DND-41 (cell line): ENCODE measurements around the gene SPEF2.

Experiments used
- ATAC-seq: fragments of 200-7000 bp; cut with Tn5 transposase; 3 replicates; pipeline ENCODE4 v1.9.1; 2021; ENCODE audit warnings: low read depth; ENCODE audit not compliant: insufficient read depth
- DNase-seq: peaks from one replicate; pipeline ENCODE4 v3.0.0-alpha.2; 2020
- H2AFZ ChIP-seq: 2 replicates; pipeline ENCODE4 v1.6.0; 2012; ENCODE audit warnings: low read depth, low read length
- H3K27ac ChIP-seq: 2 replicates; pipeline ENCODE4 v1.5.1; 2012; ENCODE audit warnings: low read length, inconsistent platforms
- H3K27me3 ChIP-seq: fragments of 200-600 bp; sonication (generic); 2 replicates; pipeline ENCODE4 v1.6.0; 2012; ENCODE audit warnings: low read length, mild to moderate bottlenecking, inconsistent platforms; ENCODE audit not compliant: insufficient read depth, poor library complexity
- H3K36me3 ChIP-seq: 2 replicates; pipeline ENCODE4 v1.5.1; 2012; ENCODE audit warnings: low read length, inconsistent platforms; ENCODE audit not compliant: insufficient read depth
- H3K4me1 ChIP-seq: 2 replicates; pipeline ENCODE4 v1.5.1; 2012; ENCODE audit warnings: mild to moderate bottlenecking, low read length; ENCODE audit not compliant: insufficient read depth
- H3K4me2 ChIP-seq: 2 replicates; pipeline ENCODE4 v1.6.0; 2012; ENCODE audit warnings: mild to moderate bottlenecking, moderate library complexity, low read length, inconsistent platforms; ENCODE audit not compliant: insufficient read depth
- H3K4me3 ChIP-seq, 2 experiments: fragments of 200-600 bp in 1 of 2; shearing (Covaris generic) in 1 of 2; 2 replicates each; pipeline ENCODE4 v1.5.1; 2012 to 2016; ENCODE audit warnings: inconsistent platforms in 2 of 2, low read length in 2 of 2, mild to moderate bottlenecking in 2 of 2, low read depth in 1 of 2, moderate library complexity in 1 of 2
- H3K79me2 ChIP-seq: 2 replicates; pipeline ENCODE4 v1.6.0; 2012; ENCODE audit warnings: low read length, inconsistent platforms; ENCODE audit not compliant: insufficient read depth
- H3K9ac ChIP-seq: 2 replicates; pipeline ENCODE4 v1.6.0; 2012; ENCODE audit warnings: low read depth, mild to moderate bottlenecking, inconsistent platforms, low read length, moderate library complexity
- H3K9me3 ChIP-seq: 2 replicates; pipeline ENCODE4 v1.5.1; 2012; ENCODE audit warnings: low read length, moderate library complexity, mild to moderate bottlenecking, inconsistent platforms; ENCODE audit not compliant: insufficient read depth, severe bottlenecking
- H4K20me1 ChIP-seq: 2 replicates; pipeline ENCODE4 v1.6.0; 2012; ENCODE audit warnings: low read length; ENCODE audit not compliant: insufficient read depth
- EZH2 ChIP-seq: IDR thresholded peaks from 3 replicates; pipeline ENCODE4 v1.6.1; 2012; ENCODE audit warnings: borderline replicate concordance, low read depth, mild to moderate bottlenecking, moderate library complexity, low read length, inconsistent platforms; ENCODE audit not compliant: severe bottlenecking
- TF ChIP-seq, protein P1 (sequence below): IDR thresholded peaks from 2 replicates; pipeline ENCODE4 v1.5.1; 2012; ENCODE audit warnings: borderline replicate concordance, low read length, moderate library complexity, mild to moderate bottlenecking; ENCODE audit not compliant: poor library complexity, severe bottlenecking; ENCODE audit errors: extremely low read depth

The SPEF2 gene

DNA sequence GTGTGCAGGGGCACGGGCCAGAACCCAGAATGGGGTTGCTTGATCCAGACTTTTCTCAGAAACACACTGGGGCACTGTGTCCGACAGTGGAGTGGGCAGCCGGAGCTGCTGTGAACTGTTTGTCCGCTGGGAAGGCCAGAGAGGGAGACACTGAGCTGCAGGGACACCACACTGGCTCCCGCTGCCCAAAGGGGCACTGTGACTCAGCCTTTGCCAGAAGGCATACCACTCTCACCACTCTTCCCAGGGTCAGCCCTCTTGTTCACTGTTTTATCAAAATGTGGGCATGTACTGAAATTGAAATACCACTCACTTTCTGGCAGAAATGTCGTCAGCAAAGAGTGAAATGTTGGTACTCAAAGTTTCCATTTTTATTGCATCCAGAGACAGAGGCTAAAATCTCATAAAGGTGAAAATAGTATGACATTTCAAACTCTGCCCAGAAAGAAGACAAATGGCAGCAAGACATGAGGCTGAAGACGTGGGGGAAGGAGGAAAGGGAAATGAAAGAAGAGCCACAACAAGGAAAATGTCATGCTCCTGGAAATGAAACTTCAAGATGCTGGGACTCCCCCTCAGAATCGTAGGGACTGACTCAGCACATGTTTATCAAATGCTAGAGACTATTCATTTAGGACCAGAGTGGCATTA lies 234.5 kb downstream of the SPEF2 start:
- H3K27me3 ChIP-seq: no peaks in the 10 kb centered on the region
- H3K4me2 ChIP-seq: no peak overlapping the region
- TF ChIP-seq, protein P1, sequence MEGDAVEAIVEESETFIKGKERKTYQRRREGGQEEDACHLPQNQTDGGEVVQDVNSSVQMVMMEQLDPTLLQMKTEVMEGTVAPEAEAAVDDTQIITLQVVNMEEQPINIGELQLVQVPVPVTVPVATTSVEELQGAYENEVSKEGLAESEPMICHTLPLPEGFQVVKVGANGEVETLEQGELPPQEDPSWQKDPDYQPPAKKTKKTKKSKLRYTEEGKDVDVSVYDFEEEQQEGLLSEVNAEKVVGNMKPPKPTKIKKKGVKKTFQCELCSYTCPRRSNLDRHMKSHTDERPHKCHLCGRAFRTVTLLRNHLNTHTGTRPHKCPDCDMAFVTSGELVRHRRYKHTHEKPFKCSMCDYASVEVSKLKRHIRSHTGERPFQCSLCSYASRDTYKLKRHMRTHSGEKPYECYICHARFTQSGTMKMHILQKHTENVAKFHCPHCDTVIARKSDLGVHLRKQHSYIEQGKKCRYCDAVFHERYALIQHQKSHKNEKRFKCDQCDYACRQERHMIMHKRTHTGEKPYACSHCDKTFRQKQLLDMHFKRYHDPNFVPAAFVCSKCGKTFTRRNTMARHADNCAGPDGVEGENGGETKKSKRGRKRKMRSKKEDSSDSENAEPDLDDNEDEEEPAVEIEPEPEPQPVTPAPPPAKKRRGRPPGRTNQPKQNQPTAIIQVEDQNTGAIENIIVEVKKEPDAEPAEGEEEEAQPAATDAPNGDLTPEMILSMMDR: no peak
- no peak for TF ChIP-seq EZH2
- no peaks in the 10 kb centered on the region for H3K36me3 ChIP-seq
- H3K27ac ChIP-seq: peak overlapping the region; percentile 46
- peaks cover 8% of the 10 kb centered on the region for H3K9me3 ChIP-seq
- no peak overlapping the region for H3K4me3 ChIP-seq
- DNase-seq: peak; percentile 34
- no peak overlapping the region for H3K9ac ChIP-seq
- H2AFZ ChIP-seq: peak overlapping the region; percentile 27; the same call in 1 of the 2 replicates
- H3K79me2 ChIP-seq: peaks cover 21% of the 10 kb centered on the region
- ATAC-seq: no peak
- H4K20me1 ChIP-seq: no peaks in the 10 kb centered on the region
- peaks cover 72% of the 10 kb centered on the region for H3K4me1 ChIP-seq

DNA sequence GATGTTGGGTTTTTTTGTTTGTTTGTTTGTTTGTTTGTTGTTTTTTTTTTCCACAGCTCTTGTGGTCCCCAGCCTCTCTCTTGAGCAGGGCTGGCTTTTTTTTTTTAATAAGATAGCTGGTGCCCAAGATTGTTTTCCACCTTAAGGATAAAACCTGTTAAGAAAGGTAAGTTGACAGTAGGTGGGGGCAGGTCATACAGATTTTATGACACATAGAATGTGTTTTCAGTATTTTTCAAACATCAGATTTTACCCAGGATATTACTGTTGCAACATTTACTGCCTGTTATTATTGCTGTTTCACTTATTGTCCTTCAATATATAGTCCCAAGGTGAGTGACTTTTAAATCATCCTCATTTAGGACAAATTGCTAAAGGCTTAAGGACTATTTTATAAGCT lies 235.1 kb downstream of the SPEF2 start:
- DNase-seq: no peak
- Histone ChIP-seq H3K27ac (peak overlapping the region; percentile 46; the same call in 1 of the 2 replicates), H2AFZ (peak overlapping the region; percentile 27; the same call in 1 of the 2 replicates), H3K4me1 (peaks cover 72% of the 10 kb centered on the region), H4K20me1 (no peaks in the 10 kb centered on the region), H3K79me2 (peaks cover 27% of the 10 kb centered on the region), H3K4me3 (no peak overlapping the region), H3K4me2 (no peak overlapping the region), H3K27me3 (no peaks in the 10 kb centered on the region), H3K9me3 (peaks cover 2% of the 10 kb centered on the region), H3K36me3 (peaks cover 2% of the 10 kb centered on the region; the same call in 1 of the 2 replicates), H3K9ac (no peak overlapping the region)
- ATAC-seq: no peak
- TF ChIP-seq, protein P1: no peak
- TF ChIP-seq EZH2: no peak

DNA sequence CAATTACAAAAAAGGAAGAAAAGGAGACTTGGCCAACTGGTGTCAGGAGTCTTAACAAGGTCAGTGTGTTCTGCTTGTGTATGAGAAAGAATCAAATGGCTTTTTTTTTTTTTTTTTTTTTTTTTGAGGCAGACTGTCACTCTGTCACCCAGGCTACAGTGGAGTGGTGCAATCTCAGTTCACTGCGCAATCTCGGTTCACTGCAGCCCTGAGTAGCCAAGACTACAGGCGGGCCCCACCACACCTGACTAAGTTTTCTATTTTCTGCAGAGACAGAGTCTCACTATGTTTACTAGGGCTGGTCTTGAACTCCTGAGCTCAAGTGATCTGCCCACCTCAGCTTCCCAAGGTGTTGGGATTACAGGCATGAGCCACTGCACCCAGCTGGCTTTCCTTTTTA lies 236.0 kb downstream of the SPEF2 start:
- Histone ChIP-seq H3K27me3 (no peaks in the 10 kb centered on the region), H3K36me3 (peaks cover 6% of the 10 kb centered on the region), H3K4me2 (no peak overlapping the region), H4K20me1 (no peaks in the 10 kb centered on the region), H3K4me1 (peaks cover 72% of the 10 kb centered on the region), H2AFZ (no peak overlapping the region), H3K9me3 (no peaks in the 10 kb centered on the region), H3K27ac (no peak overlapping the region), H3K4me3 (no peak overlapping the region), H3K9ac (no peak overlapping the region), H3K79me2 (peaks cover 36% of the 10 kb centered on the region)
- ATAC-seq (no peak), DNase-seq (no peak)
- TF ChIP-seq, protein P1: no peak
- no peak for TF ChIP-seq EZH2
